Measurements from ENCODE around the gene ADARB2. TPM values are rescaled to one million over a fixed set of nuclear protein-coding genes. Genes with fewer than 3 reads are reported as not detected.

Gene ADARB2
- total and polyA plus RNA-seq, 2 experiments from 2014 or later: 0.13 to 0.48 TPM

DNA sequence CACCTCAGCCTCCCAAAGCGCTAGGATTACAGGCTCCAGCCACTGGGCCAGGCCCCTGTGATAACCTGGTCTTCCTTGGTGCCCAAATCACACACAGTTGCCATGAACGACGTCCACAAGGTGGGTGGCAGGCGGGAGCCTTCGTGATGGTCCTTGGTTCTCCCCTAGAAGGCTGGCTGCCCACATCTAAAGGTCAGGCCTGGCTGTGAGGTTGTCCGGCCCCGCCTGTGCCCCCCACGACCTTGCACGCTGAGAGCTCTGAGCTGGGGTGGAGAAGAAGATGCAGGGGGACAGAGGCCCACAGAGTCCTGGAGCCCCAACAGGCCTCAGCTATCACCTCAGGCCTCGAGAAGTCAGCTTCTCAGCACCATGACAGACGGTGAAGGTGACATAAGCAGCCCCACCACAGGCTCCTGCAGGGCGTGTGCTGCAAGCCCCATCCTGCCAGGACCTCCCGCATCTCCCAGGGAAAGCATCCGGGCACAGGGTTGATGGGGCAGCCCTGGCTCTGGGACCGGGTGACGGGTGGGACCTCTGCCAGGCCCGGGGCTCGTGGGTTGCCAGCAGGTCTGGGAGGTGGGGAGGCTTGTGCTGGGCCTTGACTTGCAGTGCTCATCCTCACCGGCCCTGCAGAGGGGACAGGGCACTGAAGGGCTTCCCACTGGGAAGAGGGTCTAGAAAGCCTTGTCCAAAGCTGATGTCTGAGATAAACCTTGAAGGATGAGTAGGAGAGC is 463.8 kb downstream of the ADARB2 start:
- Histone ChIP-seq H4K20me1 (ENCODE audit: insufficient read depth, poor library complexity, severe bottlenecking) (no peaks in the 10 kb centered on the region), H3K36me3 (replicated peaks; ENCODE audit: insufficient read depth, low read depth) (no peaks in the 10 kb centered on the region), H3K9me3 (ENCODE audit: low read depth) (no peaks in the 10 kb centered on the region), H3K4me1 (ENCODE audit: insufficient read depth) (no peaks in the 10 kb centered on the region), H3K4me3 (no peak overlapping the region), H3K27me3 (no peaks in the 10 kb centered on the region), H3K27ac (no peak overlapping the region), H3K9me2 (replicated peaks; ENCODE audit: insufficient read depth) (no peaks in the 10 kb centered on the region), H2AFZ (no peak overlapping the region), H3K79me2 (no peaks in the 10 kb centered on the region), H3K4me2 (no peak overlapping the region)
- TF ChIP-seq, protein P1, sequence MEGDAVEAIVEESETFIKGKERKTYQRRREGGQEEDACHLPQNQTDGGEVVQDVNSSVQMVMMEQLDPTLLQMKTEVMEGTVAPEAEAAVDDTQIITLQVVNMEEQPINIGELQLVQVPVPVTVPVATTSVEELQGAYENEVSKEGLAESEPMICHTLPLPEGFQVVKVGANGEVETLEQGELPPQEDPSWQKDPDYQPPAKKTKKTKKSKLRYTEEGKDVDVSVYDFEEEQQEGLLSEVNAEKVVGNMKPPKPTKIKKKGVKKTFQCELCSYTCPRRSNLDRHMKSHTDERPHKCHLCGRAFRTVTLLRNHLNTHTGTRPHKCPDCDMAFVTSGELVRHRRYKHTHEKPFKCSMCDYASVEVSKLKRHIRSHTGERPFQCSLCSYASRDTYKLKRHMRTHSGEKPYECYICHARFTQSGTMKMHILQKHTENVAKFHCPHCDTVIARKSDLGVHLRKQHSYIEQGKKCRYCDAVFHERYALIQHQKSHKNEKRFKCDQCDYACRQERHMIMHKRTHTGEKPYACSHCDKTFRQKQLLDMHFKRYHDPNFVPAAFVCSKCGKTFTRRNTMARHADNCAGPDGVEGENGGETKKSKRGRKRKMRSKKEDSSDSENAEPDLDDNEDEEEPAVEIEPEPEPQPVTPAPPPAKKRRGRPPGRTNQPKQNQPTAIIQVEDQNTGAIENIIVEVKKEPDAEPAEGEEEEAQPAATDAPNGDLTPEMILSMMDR (IDR thresholded peaks at IDR 0.05; ENCODE audit: poor library complexity): no peak
- TF ChIP-seq EZH2 (IDR thresholded peaks at IDR 0.05; ENCODE audit: borderline replicate concordance) (no peak), EZH2phosphoT487 (IDR thresholded peaks at IDR 0.05; ENCODE audit: low read depth, severe bottlenecking, unreplicated experiment) (no peak)
- DNase-seq (ENCODE audit: low spot score): no peak
- WGBS (ENCODE audit: low lambda C conversion rate, missing lambda C conversion rate): 93% methylated on average over 19 of the region's 19 CpGs

DNA sequence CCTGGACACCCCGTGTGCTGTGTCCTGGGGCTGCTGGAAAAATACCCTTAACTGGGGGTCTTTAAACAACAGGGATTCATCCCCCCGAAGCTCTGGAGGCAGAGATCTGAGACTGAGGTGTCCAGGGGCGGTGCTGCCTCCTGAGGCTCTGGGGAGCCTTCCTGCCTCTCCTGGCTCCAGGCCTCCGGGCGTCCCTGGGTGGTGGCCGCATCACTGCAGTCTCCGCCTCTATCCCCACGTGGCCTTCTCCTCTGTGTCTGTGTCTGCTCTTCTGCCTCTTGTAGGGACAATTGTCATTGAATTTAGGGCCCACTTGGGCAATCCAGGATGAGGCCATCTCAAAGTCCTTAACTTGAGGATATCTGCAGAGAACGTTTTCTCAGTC is 464.6 kb downstream of the ADARB2 start:
- no peaks in the 10 kb centered on the region for H4K20me1 ChIP-seq (ENCODE audit: insufficient read depth, poor library complexity, severe bottlenecking)
- no peak overlapping the region for H2AFZ ChIP-seq
- no peak overlapping the region for H3K27ac ChIP-seq
- no peaks in the 10 kb centered on the region for H3K9me2 ChIP-seq (replicated peaks; ENCODE audit: insufficient read depth)
- H3K36me3 ChIP-seq (replicated peaks; ENCODE audit: insufficient read depth, low read depth): no peaks in the 10 kb centered on the region
- no peaks in the 10 kb centered on the region for H3K9me3 ChIP-seq (ENCODE audit: low read depth)
- H3K4me1 ChIP-seq (ENCODE audit: insufficient read depth): no peaks in the 10 kb centered on the region
- DNase-seq (ENCODE audit: low spot score): no peak
- no peak for TF ChIP-seq EZH2phosphoT487 (IDR thresholded peaks at IDR 0.05; ENCODE audit: low read depth, severe bottlenecking, unreplicated experiment)
- TF ChIP-seq EZH2 (IDR thresholded peaks at IDR 0.05; ENCODE audit: borderline replicate concordance): no peak
- TF ChIP-seq, protein P1 (IDR thresholded peaks at IDR 0.05; ENCODE audit: poor library complexity): no peak
- WGBS (ENCODE audit: low lambda C conversion rate, missing lambda C conversion rate): 84% methylated on average over 9 of the region's 9 CpGs
- no peak overlapping the region for H3K4me2 ChIP-seq
- no peak overlapping the region for H3K4me3 ChIP-seq
- H3K27me3 ChIP-seq: peaks cover under 1% of the 10 kb centered on the region
- H3K79me2 ChIP-seq: no peaks in the 10 kb centered on the region

DNA sequence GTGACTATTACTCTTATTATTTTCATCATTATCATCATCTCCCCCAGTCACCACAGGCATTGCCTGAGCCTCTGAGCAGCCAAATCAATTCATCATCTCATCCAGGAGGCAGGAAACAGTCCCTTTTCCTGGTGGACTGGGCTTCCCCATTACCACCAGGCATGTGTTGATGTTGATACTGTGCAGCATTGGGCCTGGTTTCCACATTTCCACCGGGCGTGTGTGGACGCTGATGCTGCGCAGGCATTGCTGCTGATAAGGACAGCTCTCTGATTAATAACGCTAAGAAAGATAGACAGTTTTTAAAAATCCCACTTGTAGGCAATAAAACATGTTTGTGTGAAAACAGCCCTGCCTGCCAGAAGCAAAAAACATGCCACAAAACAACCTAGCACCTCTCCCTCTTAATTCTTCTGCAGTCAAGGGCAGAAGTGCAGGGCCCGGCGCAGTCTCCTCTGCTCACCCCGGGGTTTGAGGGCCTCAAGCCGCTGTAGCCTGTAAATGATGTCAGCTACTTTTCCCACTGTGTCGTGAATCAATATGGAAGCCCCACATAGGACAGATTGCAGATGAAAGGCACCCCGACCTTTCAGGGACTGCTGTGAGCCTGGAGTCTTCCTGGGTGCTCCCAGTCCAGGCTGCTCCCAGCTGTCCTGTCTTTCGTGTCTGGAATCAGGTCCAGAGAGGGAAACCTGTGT is 465.1 kb downstream of the ADARB2 start:
- DNase-seq (ENCODE audit: low spot score): no peak
- H2AFZ ChIP-seq: no peak overlapping the region
- whole genome bisulfite sequencing (ENCODE audit: low lambda C conversion rate, missing lambda C conversion rate): 60% methylated on average over 12 of the region's 12 CpGs
- H3K9me3 ChIP-seq (ENCODE audit: low read depth): no peaks in the 10 kb centered on the region
- H3K27ac ChIP-seq: no peak overlapping the region
- peaks cover 6% of the 10 kb centered on the region for H3K27me3 ChIP-seq
- no peaks in the 10 kb centered on the region for H3K4me1 ChIP-seq (ENCODE audit: insufficient read depth)
- H4K20me1 ChIP-seq (ENCODE audit: insufficient read depth, poor library complexity, severe bottlenecking): no peaks in the 10 kb centered on the region
- no peak overlapping the region for H3K4me2 ChIP-seq
- no peaks in the 10 kb centered on the region for H3K9me2 ChIP-seq (replicated peaks; ENCODE audit: insufficient read depth)
- H3K79me2 ChIP-seq: no peaks in the 10 kb centered on the region
- no peak for TF ChIP-seq EZH2 (IDR thresholded peaks at IDR 0.05; ENCODE audit: borderline replicate concordance)
- no peak for TF ChIP-seq EZH2phosphoT487 (IDR thresholded peaks at IDR 0.05; ENCODE audit: low read depth, severe bottlenecking, unreplicated experiment)
- TF ChIP-seq, protein P1 (IDR thresholded peaks at IDR 0.05; ENCODE audit: poor library complexity): no peak
- H3K36me3 ChIP-seq (replicated peaks; ENCODE audit: insufficient read depth, low read depth): no peaks in the 10 kb centered on the region
- H3K4me3 ChIP-seq: no peak overlapping the region

Data from hepatocyte (in vitro differentiated cells).